Right kidney (tissue), 9 donors: ENCODE measurements around the gene SAFB.

ENCODE experiments used
- DNase-seq: peaks from one replicate; pipeline ENCODE4 v3.0.0-alpha.2; 2016
- long read RNA-seq, 8 donors: transcript quantifications; one replicate each; lab custom pipeline, GENCODE V29; 2026

Gene SAFB
- long read RNA-seq, donor 1, partial matches to known transcripts, result 317 of 322 reads
- long read RNA-seq, donor 1, other reads (novel, unspliced or antisense), result 0 of 322 reads
- long read RNA-seq, donor 2, partial matches to known transcripts, result 12 of 15 reads
- long read RNA-seq, donor 2, other reads (novel, unspliced or antisense), result 0 of 15 reads
- long read RNA-seq, donor 3, partial matches to known transcripts, result 32 of 93 reads
- long read RNA-seq, donor 3, other reads (novel, unspliced or antisense), result 56 of 93 reads
- long read RNA-seq, donor 4, partial matches to known transcripts, result 150 of 158 reads
- long read RNA-seq, donor 4, other reads (novel, unspliced or antisense), result 0 of 158 reads
- long read RNA-seq, donor 5, partial matches to known transcripts, result 258 of 264 reads
- long read RNA-seq, donor 5, other reads (novel, unspliced or antisense), result 0 of 264 reads
- long read RNA-seq, donor 6, partial matches to known transcripts, result 21 of 26 reads
- long read RNA-seq, donor 6, other reads (novel, unspliced or antisense), result 0 of 26 reads
- long read RNA-seq, donor 7, result 0 reads
- long read RNA-seq, donor 8, partial matches to known transcripts, result 15 of 22 reads
- long read RNA-seq, donor 8, other reads (novel, unspliced or antisense), result 0 of 22 reads

DNA sequence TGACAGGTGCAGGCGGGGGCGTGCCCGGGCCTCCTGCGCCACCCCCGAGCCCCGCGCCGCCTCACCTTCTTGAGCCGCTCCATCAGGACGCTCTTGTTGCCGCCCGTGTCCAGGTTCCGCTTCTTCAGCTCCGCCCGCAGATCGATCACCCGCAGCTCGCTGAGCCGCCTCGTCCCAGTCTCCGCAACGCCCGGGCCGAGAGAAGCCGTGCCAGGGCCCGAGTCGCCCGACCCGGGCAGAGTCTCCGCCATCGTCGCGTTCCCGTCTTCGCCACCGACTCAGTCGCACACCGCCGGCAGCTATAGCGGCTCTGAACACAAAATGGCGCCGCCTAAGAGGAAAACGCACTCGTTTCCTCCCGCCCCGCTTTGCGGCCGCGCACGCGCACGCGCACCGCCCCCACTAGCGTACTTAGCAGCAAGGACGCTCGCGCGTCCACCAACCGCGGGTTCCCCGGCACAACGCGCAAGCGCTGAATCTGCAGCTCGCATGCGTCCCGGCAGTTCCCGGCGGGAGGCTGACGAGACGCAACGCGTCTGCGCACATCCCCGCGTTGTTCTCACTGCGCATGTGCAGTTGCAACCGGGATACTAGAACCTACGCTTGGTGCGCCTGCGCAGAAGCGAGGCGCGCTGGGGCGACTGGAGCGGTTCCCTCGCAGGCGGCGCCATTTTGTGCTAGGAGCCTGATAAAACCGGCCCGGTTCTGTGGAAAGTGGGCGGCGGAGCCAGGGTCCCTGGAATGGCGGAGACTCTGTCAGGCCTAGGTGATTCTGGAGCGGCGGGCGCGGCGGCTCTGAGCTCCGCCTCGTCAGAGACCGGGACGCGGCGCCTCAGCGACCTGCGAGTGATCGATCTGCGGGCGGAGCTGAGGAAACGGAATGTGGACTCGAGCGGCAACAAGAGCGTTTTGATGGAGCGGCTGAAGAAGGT is at the start of gene SAFB, which contains the start of gene SAFB2:
Gene SAFB (plus strand): TSS at position 619 of the 932 bp plus-strand sequence. CDS start 123 bp downstream, at position 742.
Gene SAFB2 (minus strand): TSS at position 312 of the 932 bp plus-strand sequence. CDS start 61 bp downstream, at position 251.
- peak; percentile 96 for DNase-seq

DNA sequence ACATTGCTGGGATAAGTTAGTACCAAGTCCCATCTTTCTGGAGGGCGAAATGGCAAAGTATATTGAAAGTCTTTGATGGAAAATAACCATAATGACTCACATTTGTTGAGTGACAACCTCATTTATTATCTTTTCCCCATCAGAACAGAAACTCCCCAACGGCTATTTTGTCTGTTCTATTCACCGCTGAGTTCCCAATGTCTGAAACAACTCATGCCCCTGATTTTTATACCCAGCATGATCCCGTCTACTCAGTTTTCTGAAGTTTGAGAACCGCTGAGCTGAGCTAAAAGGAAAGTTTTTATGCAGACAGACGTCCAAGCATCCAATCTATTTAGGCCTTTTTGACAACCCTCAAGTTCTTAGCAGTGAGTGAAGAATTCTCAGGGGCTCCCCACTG is 47.3 kb upstream of the SAFB start:
- DNase-seq, result no peak

DNA sequence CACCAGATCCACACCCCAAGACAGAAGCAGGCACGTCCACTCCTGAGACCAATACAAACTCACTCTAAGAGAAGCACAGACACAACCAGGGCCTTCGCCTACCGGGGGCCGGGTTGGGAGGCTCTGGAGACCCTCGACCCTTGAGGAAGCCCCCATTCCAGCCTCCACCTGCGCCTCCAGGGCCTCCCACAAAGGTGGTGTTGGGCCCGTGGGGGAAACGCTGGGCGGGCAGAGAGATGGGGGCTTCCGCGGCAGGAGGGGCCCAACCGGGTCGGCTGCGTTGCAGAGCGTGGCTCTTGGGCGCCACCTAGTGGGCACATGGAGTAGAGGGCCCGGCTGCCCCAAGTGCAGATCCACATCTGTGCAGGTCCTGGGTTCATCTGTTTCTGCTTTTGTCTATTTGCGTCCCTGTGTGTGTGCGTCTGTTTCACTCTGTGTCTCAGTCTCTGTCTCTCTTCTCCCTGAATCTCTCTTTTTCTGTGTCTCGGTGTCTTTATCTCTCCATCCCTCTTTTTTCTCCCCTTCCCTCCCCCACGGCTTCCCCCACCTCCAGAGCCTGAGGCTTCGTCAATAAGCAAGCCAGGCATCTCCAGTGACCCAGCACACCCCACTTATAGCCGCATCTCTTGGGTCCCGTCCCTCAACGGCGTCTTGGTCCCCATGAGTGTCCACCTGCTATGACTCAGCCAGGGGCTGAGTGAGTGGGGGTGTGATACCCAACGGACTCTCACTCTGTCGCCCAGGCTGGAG is 44.6 kb upstream of the SAFB start:
- peak; percentile 68 for DNase-seq

DNA sequence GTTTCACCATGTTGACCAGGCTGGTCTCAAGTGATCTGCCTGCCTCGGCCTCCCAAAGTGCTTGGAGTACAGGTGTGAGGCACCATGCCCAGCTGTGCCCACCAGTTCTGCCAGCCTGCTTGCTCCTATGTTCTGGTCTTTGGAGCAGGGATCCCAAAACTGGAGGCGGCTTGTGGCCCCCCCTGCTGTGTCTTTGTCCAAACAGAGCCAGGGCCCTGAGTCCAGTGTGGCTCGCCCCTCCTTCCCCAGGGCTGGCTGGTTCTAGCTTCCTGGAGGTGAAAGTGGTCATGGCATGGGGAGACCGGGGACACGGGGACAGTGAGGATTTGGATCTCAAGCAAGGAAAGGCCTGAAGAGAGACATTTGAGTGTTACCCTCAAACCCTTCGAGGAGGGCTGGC is 43.6 kb upstream of the SAFB start:
- DNase-seq, result no peak

DNA sequence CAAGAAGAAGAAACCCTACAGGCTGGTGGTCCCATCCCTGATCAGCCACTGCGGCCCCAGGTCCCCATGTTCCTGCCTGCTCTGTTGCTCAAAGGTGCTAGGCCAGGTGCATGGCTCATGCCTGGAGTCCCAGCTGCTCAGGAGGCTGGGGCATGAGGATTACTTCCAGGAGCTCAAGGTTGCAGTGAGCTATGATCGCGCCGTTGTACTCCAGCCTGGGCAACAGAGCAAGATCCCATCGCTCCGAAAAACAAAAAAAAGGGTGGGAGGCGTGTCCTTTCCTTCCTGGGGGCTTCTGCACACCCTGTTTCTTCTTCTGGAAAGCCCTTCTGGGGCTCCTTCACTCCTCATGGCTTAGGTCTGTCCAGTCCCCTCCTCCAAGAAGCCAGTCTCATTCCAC is 43.2 kb upstream of the SAFB start:
- DNase-seq, result no peak

DNA sequence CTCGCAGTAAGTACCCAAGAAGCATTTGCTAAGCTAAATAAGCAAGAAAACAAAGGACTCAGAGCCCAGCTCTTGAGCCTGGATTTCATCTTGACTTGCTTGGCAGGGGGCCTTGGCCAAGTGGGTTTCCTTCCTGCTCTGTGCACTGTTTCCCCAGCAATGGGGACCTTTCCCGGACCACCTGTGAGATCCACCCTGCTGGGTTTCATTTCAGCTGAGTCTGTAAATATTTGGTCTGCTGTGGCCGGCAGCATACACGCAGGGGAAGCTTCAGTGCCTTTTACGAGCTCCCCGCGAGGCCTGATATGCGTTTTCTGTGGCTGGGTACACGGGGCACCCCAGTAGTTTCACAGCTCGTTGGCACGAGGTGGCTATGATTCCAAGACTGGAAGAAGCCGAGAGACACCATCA is 42.7 kb upstream of the SAFB start:
- peak; percentile 39 for DNase-seq

DNA sequence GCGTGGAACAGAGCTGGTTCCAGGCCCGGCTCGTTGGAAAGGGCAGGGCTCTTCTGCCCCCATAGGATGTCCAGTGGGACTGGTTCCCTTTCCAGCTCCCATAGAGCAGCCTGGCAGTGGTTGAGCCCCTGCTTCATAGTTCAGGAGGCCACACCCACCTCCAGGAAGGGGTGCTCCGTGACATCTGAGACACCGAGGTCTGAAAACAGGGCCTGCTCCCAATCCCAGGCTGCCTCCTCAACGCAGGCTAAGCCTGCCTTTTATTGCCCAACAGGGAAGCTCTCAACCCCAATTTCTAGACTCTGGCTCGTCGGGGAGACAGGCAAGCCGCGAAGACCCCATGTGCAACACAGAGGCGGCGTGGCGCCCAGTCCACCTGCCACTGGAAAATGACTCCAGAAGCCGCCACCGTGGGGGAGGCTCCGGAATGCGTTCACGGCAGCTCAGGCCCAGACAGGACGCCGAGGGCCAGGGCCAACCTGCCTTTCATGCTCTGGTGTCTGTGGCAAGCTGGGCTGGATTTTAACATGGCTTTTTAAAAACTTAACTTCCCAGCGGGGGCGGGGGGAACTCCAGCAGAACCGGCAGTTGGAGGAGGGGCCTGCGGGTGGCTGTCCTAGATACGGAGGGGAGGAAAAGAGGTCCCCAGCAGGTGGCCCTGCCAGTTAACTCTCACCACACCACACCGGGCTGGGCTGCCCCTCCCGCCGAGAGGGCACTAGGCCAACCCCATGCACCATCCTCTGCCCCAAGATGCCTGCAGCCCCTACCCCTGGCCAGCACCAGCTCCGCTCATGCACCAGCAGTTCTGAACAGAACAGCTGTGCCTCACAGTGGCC is 37.2 kb upstream of the SAFB start:
- DNase-seq, result peak; percentile 57

DNA sequence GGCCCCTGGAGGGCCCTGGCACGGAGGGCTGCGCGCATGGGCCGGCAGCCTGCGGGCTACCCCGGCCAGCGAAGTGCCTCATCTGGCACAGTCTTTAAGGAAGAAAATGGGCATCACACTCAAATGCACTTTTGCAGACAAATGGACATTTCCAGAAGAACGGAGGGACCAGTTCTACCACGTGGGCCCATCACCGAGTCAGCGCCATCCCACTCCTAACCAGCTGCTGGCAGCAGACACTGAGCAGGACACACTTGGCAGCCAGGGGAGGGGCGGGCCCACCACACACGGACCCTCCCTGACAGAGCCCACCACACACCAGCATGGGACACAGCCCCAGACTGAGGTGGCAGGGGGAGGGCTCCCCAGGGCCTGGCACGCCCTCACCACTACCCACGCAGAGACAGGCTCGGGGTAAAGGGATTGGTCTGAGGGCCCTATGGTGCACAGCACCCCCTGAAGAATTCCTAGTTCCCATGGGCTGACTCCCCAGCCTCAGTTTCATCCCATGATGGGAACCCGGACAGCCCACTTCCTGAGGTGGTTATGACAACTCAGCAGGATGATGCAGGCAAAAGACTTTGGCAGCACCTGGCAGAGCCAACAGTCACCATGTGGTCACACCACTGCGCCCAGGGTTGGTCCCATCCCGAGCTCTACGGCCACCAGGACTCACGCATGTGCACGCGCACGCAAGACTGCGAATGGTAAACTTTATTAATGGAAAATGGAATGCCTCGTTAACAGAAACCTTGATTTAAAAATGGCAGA is 36.4 kb upstream of the SAFB start:
- no peak for DNase-seq

DNA sequence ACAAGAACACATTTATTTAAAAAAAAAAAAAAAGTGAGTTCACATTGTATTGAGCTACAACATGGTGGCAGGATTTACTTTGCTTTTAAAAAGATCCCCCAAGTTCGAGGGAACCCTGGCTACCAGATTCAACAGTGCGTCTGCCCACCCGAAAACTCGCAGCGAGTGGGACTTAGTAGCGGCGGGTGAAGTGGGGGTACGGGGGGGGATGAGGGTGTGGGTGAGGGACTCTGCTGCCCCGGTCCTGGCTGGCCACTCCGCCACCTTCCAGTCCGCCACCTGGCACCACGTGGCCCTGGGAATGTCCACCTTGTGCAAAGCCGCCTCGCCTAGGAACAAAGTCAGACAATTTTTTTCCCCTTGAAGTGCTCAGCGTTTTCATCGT is 35.8 kb upstream of the SAFB start:
- no peak for DNase-seq

DNA sequence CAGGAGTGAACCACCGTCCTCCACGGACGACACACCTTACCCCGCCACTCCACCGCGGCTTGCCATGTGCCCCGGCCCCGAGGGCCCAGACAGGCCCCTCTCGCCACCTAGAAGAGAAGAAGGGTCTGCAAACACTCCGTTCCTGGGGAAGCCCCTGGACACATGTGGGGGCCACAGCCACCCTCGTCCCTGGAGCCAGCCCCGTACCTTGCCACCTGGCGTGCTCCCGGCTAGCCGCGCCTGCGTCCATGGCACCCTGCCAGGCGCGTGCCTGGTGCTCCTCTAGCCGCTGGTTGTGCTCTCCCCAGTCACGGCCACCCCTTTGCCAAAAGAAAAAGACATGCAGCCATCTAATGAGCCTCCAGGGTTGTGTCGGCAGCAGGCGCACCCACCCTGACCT is 35.2 kb upstream of the SAFB start:
- no peak for DNase-seq

DNA sequence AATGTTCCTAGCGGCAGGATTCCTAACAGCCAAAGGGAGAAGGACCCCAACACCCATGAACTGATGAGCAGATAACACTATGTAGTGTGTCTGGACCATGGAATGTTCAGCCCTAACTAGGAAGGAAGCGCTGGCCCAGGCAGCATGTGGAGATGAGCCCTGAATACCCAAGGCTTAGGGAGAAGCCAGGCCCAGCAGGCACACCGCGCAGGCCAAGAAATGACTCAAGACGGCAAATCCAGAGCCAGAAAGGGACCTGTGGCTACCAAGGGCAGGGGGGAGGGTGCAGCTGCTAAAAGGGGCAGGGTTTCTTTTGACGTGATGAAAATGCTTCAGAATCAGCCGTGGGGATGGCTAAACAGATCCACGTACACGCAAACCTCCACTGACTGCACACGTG is 34.4 kb upstream of the SAFB start:
- no peak for DNase-seq

DNA sequence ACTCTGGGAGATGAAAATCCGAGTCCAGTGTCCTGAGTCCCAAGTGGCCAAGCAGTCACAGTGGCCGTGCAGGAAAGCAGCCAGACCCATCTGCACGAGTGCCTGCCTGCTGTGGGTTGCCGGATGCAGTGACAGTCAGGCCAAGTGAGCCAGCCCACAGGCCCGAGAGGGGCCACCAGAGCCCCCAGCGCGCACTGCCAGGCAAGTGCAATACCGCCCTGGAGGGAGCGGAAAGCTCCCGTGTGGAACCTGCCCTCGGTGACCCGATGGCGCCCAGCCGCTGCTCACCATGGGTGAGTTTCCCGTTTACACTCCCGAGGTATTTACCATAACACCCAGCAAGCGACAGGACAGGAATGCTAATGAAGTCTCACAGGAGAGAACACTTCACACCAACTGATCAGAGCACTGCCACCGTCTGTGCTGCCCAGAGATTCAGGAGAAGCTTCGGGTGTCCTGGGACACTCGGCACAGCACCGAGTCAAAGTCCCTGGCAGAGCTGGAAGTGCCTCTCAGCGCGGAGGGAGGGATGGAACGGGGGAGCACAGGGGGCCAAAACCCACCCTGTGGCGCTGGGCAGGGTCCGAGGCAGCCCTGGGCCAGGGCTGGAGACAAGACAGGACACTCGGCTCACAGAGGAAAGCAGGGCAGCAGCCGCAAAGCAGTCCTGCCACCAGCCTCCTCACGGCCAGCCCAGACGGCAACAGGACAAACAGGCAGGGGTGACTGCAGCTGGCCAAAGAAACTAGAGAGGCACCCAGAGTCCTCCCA is 33.8 kb upstream of the SAFB start:
- DNase-seq, result no peak

DNA sequence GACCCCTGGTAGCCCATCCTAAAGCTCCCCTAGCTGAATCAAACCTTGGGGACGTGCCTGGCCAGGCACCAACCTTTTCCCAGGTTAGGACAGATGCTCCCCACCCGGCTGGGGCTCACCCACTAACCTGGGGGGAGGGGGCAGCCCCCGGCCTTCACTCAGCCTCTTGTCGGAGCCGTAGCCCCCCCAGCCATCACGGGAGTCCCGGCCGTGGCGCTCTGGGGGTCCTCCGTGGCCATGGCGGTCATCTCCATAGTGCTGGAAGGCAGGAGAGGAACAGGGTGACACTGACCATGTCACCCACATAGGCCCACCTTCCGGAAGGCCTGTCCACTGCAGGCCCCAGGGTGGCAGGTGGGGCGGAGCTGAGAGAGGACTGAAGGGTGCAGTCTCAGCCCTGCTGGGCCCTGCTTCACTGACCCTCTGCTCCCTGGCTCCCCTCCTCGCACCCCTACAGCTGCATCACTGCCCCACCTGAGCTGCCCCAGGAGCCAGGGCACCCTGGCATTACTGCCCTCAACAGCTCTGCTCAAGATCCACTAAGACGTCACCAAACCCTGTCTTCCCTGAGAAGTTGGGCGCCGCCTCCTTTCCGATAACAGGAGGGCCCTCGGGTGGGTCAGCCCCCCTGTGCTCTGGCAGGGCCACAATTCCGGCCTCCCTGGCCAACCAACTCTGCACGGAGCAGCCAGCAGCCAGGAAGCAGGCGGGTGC is 32.6 kb upstream of the SAFB start:
- no peak for DNase-seq

DNA sequence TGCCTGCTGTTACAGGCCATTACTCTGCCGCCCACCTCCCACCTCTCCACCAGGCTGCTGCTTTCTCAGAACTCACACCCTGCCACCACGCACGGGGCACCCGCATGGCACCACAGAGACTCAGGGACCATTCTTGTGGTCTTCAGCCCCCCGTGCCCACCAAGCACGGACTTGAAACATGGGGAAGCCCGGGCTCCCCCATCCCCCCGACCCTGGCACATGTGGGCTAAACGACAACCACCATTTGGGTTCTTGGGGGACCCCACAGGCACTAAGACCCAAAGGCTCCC is 32.1 kb upstream of the SAFB start:
- DNase-seq, result no peak

DNA sequence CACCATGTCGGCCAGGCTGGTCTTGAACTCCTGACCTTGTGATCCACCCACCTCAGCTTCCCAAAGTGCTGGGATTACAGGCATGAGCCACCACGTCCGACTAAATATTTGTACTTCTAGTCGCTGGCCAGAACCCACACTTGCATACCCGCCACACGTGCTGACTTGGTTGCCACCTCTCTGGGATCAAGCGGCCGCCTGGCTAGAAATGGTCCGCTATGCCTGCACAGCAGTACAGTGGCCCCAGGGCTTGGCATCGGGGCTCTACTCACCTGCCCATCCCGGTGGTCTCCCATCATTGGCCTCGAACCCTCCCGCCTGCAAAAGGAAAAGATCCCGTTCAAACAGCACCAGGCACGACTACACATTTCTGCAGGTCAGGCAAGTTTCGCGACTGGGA is 31.4 kb upstream of the SAFB start:
- no peak for DNase-seq

DNA sequence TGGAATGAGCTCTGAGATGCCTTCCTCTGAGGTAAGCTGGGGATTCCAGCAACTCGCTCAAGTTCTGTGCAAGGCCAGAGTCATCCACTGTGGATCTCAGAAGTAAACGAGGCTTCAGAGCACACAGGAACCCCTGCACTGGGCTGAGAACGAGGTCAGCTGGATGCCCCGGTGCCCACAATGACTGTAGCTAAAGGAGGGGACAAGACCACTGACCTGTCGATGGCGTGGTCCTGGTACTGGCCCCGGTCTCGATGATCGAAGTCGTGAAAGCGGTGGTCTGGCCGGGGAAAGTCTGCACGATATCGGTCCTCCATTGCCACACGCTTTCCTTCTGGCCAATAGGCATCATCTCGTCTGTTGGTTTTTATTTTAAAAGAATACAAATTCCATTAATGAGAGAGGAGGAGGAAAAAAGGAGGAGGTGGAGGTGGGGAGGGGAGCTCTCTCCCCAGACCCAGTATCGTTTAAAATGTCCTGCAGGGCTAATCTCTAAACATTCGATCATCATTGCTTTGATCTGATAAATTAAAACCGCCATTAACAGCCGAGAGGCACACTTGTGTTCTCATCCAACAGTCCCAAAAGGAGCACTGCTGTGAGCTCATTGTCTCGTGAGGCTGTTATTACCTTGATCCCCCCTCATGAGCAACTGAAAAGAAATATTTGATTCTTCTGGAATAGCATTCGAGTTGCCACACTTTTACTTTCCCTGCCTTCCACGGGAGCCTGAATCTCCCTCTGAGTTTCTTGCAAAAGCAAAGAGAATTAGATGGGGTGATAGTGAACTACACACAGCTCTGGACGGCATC is 30.1 kb upstream of the SAFB start:
- no peak for DNase-seq

DNA sequence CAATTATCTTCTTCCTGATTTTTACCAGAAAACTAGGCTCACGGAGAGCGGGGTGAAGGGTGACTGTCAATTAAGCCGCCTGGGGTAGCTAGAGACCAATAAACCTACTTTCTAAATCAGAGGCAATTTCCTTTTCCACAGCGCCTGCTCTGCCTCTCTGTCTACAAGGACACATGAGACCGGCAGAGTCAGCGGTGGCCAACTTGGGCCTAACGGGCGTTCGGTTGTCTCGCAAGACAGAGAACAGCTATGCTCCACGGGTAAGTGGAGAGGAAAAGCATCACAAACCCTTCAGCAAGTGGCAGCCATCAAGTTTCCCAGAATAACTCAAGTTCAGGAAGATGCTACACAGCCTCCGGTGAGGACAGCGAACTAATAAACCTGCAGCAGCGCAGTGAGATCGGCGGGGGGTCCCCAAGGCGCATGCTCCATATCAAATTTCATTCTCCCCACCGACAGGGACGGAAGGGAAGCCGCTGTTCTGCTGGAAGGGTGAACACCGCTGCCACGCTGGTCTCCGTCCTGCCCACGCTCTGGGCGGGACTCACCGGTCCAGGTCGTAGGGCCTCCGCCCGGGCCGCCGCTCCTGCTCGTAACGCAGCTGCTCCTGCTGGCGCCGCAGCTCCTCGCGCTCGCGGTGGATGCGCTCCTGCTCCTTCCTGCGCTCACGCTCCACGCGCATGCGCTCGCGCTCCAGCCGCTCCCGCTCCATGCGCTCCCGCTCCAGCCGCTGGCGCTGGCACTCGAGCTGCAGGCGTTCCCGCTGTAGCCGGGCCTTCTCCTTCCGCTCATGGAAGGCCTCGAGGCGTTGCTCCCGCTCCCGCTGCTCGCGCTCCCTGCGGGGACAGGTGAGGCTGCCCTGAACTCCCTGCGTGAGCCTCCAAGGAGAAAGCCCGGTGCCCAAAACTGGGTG is 29.3 kb upstream of the SAFB start:
- no peak for DNase-seq
